NCI-H82 treated with DMSO at 0.1 percent for 48 hours (cell line): ENCODE data around the gene VPS11.

ENCODE experiments used
- DNase-seq: peaks from one replicate; lab custom pipeline; 2025; ENCODE audit not compliant: unreplicated experiment; lab: John Stamatoyannopoulos, UW

VPS11 gene

DNA sequence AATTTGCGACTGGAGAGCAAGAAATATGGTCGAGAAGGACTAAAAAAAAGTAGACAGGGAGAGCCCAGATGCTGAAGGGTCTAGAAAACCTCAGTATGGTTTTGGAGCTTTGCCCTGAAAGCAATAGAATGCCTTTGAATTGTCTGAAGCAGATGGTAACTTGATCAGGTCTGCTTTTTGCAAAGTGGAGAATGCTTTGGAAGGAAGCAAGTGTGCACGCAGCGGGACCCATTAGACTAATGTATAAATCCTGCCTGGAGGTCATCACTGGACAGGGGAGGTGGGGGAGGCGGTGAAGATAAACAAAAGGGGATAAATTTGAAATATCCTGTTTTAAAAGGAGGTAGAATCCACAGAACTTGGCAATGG, 53.0 kb downstream of the VPS11 start:
- DNase-seq = no peak

DNA sequence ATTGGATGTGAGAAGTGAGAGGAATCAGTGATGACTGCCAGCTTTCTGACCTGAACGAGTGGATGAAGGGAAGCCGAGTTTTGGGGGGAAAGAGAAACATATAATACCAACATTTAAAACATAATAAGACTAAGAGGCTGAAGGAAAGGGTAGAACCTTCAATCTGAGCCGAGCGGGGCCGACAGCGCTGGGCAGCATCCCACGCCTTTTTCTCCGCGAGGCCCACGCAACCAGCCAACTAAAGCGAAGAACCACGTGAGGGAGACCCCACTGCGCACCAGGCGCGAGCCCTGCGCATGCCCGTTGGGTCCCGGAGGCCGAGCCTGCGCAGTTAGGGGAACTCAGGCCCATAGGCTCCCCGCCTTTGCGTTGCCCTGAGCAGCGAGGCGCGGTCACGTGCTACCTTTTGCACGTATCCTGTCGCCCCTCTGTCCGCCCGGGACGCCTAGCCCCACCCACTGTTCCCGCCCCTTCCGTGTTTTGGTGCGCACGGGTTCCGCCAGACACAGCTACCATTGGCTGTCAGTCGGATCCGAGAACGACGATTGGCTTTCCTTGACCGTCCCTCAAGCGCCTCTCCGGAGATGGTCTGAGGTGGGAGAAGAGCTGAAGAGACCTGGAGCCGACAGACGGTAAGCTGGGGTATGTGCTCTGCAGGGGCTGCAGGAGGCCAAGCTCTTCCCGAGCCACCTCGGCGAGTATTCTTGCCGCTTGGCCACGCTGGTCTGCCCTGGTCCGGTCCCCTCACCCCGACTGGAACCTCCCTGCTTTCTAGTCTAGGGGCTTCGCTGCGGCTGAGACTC, 53.6 kb downstream of the VPS11 start, which contains the start of gene HINFP:
Gene HINFP, plus strand, starts transcription at position 573 of the 803 bp plus-strand sequence. CDS start 5,365 bp downstream, outside the sequence.
- peak; percentile 96 for DNase-seq

DNA sequence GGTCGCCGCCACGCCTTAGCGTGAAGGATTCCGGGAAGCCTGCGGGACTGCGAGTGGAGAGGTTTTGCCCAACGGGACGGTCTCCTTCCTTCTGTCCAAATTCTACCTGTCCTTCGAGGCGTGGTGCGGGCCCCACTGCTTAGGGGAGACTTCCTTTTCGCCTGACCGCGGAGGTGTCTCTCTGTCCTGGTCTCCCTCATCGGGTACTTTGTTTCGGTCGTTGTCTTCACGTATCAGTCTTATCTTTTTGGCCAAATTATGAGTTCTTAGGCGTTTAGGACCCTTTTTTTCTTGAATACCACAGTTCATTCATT, 54.1 kb downstream of the VPS11 start:
- no peak for DNase-seq

DNA sequence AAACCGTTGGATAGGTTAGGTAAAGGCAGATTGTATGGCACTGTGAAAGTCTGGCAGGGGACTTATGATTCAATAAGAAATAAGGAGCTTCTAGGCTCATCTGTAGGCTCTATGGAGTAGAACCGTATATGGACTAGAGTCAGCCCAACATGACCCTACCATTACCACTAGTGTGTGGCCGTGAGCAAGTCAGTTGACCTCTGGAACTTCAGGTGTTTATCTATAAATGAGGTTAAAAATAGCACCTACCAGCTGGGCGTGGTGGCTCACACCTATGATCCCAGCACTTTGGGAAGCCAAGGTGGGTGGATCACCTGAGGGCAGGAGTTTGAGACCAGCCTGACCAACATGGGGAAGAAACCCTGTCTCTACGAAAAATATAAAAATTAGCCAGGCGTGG, 58.2 kb downstream of the VPS11 start:
- DNase-seq = no peak

DNA sequence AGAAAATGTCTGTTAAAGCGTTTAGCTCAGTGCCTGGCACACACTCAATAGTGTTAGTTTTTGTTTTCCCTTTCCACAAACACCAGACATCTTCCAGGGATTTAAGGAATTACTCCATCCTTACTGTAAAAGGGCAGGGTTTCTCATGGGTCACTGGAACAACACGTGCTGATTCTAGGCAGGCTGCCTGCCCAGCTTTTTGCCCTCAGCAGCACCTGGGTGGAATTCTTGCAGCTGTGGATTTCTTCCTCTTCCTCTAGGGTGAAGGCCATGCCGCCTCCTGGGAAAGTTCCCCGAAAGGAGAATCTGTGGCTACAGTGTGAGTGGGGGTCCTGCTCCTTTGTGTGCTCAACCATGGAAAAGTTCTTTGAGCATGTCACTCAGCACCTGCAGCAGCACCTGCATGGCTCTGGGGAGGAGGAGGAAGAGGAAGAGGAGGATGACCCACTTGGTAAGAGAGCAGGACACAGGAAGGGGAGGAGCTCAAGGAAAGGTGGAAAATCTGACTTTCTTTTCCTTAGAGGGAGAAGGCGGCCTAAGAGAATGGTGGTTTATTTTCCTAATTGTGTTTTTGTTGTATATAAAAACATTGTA, 59.2 kb downstream of the VPS11 start:
- no peak for DNase-seq

DNA sequence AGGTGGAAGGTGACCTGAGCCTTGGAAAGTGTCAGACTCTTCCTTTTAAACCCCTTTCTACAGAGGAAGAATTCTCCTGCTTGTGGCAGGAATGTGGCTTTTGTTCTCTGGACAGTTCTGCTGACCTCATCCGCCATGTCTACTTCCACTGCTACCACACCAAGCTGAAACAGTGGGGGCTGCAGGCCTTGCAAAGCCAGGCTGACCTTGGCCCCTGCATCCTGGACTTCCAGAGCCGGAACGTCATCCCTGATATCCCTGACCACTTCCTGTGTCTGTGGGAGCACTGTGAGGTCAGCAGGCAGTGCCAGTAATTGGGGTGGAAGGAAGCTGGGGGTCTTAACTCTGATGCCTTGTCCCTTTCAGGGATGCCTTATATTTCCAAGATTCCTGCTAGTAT, 63.0 kb downstream of the VPS11 start:
- DNase-seq = no peak
